ENCODE measurements around the gene FOXN3. TPM values are rescaled to one million over a fixed set of nuclear protein-coding genes. Genes with fewer than 3 reads are reported as not detected.

FOXN3 gene
- total and polyA plus RNA-seq, 10 of the 15 experiments (the other 5 are each of a cell fraction or from before 2014, with no cell fraction given), result 4.5 to 68.9 (median 29.7) TPM

DNA sequence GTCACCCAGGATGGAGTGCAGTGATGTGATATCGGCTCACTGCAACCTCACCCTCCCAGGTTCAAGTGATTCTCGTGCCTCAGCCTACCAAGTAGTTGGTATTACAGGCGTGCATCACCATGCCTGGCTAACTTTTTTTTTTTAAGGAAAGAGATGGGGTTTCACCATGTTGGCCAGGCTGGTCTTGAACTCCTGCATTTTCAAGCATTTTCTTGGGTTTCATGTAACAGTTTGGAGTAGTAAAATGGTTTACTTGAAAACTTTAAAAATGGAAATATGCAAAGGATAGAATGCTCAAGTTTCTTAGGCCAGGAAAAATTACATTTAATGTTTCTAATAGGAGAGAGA lies 63.3 kb downstream of the FOXN3 start:
- peaks cover 2 to 15% of the 10 kb centered on the region in 2 experiments for H3K36me3 ChIP-seq (ENCODE audit: control insufficient read depth in 2 of 2, insufficient read depth in 2 of 2, low read length in 1 of 2)
- ATAC-seq (no peak), DNase-seq (ENCODE audit: low read depth, low spot score) (no peak), FAIRE-seq (no peak)
- H4K20me1 ChIP-seq (ENCODE audit: control insufficient read depth, insufficient read depth), result no peaks in the 10 kb centered on the region
- ChIA-PET SMC1A (ENCODE audit: uncharacterized antibody, unreplicated experiment) (interaction anchor here (0.8 to 5.4 kb wide), 9 partner anchors 11 to 60 kb away, joined by 3 to 51 read pairs (median 5); no protein-coding TSS in a partner anchor), CTCF (interaction anchor here (0.7 to 2.8 kb wide), 3 partner anchors 11 to 46 kb away, joined by 3 to 13 read pairs (median 5); no protein-coding TSS in a partner anchor), RAD21 (ENCODE audit: unreplicated experiment) (interaction anchor here (1.3 to 3.1 kb wide), 4 partner anchors 11 to 77 kb away, joined by 3 to 16 read pairs (median 5); no protein-coding TSS in a partner anchor), POLR2A (interaction anchor here (1.7 kb wide), 2 partner anchors 9 to 12 kb away, joined by 3 to 7 read pairs; no protein-coding TSS in a partner anchor)
- in situ Hi-C loops (cut with MboI) (no loop called here), intact Hi-C loops (cut with micrococcal nuclease; ENCODE audit: unreplicated experiment) (no loop called here)
- BruUV-seq (replicated peaks), result no TSS peak
- no peak overlapping the region for H3K4me2 ChIP-seq (ENCODE audit: control insufficient read depth, insufficient read depth)
- no peaks in the 10 kb centered on the region for H3K27me3 ChIP-seq (replicated peaks in 1 of 2; ENCODE audit: control insufficient read depth in 2 of 2, insufficient read depth in 2 of 2, low read length in 1 of 2)
- TF ChIP-seq, protein P1, sequence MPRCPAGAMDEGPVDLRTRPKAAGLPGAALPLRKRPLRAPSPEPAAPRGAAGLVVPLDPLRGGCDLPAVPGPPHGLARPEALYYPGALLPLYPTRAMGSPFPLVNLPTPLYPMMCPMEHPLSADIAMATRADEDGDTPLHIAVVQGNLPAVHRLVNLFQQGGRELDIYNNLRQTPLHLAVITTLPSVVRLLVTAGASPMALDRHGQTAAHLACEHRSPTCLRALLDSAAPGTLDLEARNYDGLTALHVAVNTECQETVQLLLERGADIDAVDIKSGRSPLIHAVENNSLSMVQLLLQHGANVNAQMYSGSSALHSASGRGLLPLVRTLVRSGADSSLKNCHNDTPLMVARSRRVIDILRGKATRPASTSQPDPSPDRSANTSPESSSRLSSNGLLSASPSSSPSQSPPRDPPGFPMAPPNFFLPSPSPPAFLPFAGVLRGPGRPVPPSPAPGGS (IDR thresholded peaks at IDR 0.05; ENCODE audit: borderline replicate concordance, insufficient read depth, low read depth, low read length, poor library complexity, severe bottlenecking), result no peak
- TF ChIP-seq HDAC2 (IDR thresholded peaks at IDR 0.05) (no peak), POLR2A (IDR thresholded peaks at IDR 0.05; ENCODE audit: low read depth, low read length) (no peak), BMI1 (IDR thresholded peaks at IDR 0.05; ENCODE audit: borderline replicate concordance) (no peak), ZNF207 (IDR thresholded peaks at IDR 0.05; ENCODE audit: borderline replicate concordance) (no peak), IKZF1 (conservative IDR thresholded peaks at IDR 0.05) (no peak), NFIC (IDR thresholded peaks at IDR 0.05; ENCODE audit: low read depth, low read length) (no peak)
- TF ChIP-seq, protein P2, sequence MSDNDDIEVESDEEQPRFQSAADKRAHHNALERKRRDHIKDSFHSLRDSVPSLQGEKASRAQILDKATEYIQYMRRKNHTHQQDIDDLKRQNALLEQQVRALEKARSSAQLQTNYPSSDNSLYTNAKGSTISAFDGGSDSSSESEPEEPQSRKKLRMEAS (IDR thresholded peaks at IDR 0.05; ENCODE audit: low read depth, low read length), result no peak
- TF ChIP-seq, protein P3, sequence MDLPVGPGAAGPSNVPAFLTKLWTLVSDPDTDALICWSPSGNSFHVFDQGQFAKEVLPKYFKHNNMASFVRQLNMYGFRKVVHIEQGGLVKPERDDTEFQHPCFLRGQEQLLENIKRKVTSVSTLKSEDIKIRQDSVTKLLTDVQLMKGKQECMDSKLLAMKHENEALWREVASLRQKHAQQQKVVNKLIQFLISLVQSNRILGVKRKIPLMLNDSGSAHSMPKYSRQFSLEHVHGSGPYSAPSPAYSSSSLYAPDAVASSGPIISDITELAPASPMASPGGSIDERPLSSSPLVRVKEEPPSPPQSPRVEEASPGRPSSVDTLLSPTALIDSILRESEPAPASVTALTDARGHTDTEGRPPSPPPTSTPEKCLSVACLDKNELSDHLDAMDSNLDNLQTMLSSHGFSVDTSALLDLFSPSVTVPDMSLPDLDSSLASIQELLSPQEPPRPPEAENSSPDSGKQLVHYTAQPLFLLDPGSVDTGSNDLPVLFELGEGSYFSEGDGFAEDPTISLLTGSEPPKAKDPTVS (IDR thresholded peaks at IDR 0.05; ENCODE audit: low read depth, low read length), result no peak
- TF ChIP-seq, protein P4, sequence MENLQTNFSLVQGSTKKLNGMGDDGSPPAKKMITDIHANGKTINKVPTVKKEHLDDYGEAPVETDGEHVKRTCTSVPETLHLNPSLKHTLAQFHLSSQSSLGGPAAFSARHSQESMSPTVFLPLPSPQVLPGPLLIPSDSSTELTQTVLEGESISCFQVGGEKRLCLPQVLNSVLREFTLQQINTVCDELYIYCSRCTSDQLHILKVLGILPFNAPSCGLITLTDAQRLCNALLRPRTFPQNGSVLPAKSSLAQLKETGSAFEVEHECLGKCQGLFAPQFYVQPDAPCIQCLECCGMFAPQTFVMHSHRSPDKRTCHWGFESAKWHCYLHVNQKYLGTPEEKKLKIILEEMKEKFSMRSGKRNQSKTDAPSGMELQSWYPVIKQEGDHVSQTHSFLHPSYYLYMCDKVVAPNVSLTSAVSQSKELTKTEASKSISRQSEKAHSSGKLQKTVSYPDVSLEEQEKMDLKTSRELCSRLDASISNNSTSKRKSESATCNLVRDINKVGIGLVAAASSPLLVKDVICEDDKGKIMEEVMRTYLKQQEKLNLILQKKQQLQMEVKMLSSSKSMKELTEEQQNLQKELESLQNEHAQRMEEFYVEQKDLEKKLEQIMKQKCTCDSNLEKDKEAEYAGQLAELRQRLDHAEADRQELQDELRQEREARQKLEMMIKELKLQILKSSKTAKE (IDR thresholded peaks at IDR 0.05; ENCODE audit: low read depth, poor library complexity, severe bottlenecking), result no peak
- no peak overlapping the region for H2AFZ ChIP-seq (ENCODE audit: control insufficient read depth, low read depth, low read length)
- H3K79me2 ChIP-seq (ENCODE audit: control insufficient read depth, insufficient read depth, low read length), result peaks cover 35% of the 10 kb centered on the region
- no peak overlapping the region for H3K4me3 ChIP-seq
- peak overlapping the region; percentile 4; the same call in 1 of the 2 replicates for H3K27ac ChIP-seq (ENCODE audit: control insufficient read depth, insufficient read depth)
- peaks cover 24% of the 10 kb centered on the region for H3K4me1 ChIP-seq (ENCODE audit: control insufficient read depth, insufficient read depth, low read length)
- no peak overlapping the region for H3K9ac ChIP-seq (ENCODE audit: control insufficient read depth, insufficient read depth, low read length)
- H3K9me3 ChIP-seq (replicated peaks; ENCODE audit: control insufficient read depth, insufficient read depth, low read length), result no peaks in the 10 kb centered on the region; the same call in 2 of the 3 replicates
- 100% methylated on average over 3 of the region's 3 CpGs for WGBS (ENCODE audit: insufficient coverage, insufficient replicate concordance, low lambda C conversion rate, missing lambda C conversion rate)
